Epithelial cell of prostate (primary cell): ENCODE data around the gene WTIP.
"Not testable (repeated sequence)": the region's sequence is repeated elsewhere in the genome, so short reads cannot be mapped to it uniquely, and the experiment has no call there.

Source experiments
- DNase-seq: peaks from one replicate; pipeline ENCODE4 v3.0.0-alpha.2; 2011; ENCODE audit warnings: low read depth, low spot score
- H3K27ac ChIP-seq: fragments of 450-650 bp; 2 replicates; pipeline ENCODE4 v1.5.1; 2017; ENCODE audit warnings: mild to moderate bottlenecking

The WTIP gene

GRCh38 chr19:34480971-34481841, at the start of gene WTIP:
Gene WTIP, plus strand, starts transcription at chr19:34481758. Its CDS starts 217 bp downstream, at chr19:34481975.
- H3K27ac ChIP-seq, result peak within 1 kb of the TSS; percentile 32
- DNase-seq, result no peak

- no peak overlapping the region for H3K27ac ChIP-seq
- no peak for DNase-seq
Measured at GRCh38 chr19:34432797-34433196, 48.8 kb upstream of the WTIP start.

GRCh38 chr19:34436716-34437115, 44.8 kb upstream of the WTIP start:
- DNase-seq, result no peak
- H3K27ac ChIP-seq, result no peak overlapping the region

DNA sequence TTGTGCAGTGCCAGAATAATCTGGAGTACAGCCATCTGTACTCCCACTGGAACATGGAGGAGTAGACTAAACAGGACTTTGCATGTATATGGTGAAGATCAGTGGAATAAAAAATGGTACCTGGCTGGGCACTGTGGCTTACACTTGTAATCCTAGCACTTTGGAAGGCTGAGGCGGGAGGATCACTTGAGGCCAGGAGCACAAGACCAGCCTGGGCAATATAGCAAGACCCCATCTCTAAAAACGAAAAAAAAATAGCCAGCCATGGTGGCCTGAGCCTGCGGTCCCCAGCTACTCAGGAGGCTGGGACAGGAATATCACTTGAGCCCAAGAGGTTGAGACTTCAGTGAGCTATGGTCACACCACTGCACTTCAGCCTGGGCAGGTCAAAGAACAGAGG, 33.4 kb upstream of the WTIP start:
- no peak overlapping the region for H3K27ac ChIP-seq
- no peak for DNase-seq

DNA sequence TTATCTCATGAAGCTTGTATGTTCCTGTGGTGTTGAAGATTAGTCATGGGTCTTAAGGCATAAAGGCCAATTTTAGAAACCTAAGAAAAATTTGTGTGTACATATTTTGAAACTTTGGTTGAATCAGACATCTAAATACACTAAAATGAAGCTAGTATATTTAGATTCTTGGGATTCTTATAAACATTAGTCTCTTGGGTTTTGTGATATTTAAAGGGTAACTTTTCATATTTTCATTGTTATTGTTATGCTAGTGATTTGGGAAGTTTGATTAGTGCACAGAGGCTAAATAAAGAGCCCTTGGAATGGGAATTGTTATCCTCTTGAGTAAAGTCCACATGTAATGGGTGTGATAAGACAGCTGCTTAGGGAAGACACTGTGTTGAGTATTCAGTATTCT, 28.8 kb upstream of the WTIP start:
- no peak overlapping the region for H3K27ac ChIP-seq
- DNase-seq, result no peak

GRCh38 chr19:34454091-34454490, 27.5 kb upstream of the WTIP start:
- no peak overlapping the region for H3K27ac ChIP-seq
- no peak for DNase-seq

DNA sequence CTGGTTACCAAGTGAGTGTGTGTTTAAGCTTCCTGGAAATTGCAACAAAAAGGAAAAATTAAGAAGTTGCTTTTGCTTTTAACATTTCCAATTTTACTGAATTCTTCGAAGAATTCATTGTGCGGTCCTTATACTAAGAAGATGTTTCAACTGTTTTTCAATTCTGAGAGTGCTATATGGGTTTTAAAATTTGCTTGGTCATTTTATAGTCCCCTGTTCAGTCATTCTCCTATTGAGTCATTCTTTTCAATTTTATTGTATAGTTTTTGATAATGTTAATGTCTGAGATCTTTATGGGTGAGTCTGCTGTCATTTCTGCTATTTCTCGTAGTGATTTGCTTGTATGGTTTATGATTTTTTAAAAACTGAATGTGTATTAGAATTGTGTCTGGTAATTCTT, 26.9 kb upstream of the WTIP start:
- no peak overlapping the region for H3K27ac ChIP-seq
- no peak for DNase-seq

GRCh38 chr19:34455783-34456480, 25.6 kb upstream of the WTIP start:
- DNase-seq, H3K27ac ChIP-seq: not testable (repeated sequence)

DNA sequence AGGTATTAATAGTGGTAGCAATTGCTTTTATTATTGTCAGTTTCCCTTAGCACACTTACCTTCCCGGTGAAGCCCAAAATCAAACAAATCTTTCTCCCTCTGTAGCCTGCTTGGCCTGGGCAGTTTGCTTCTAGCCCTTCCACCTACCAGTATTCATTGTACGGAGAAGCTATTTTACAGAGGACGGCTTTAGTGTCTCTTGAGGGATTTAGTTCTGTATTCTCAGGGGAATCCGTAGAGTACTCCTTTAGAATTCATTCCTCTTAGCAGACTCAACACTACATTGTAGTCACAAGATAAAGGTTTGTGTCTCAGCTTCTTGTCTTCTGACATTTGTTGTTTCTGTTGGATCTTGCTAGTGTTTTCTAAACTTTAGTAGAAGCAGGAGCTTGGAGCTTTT, 24.1 kb upstream of the WTIP start:
- H3K27ac ChIP-seq, result no peak overlapping the region
- DNase-seq, result no peak

DNA sequence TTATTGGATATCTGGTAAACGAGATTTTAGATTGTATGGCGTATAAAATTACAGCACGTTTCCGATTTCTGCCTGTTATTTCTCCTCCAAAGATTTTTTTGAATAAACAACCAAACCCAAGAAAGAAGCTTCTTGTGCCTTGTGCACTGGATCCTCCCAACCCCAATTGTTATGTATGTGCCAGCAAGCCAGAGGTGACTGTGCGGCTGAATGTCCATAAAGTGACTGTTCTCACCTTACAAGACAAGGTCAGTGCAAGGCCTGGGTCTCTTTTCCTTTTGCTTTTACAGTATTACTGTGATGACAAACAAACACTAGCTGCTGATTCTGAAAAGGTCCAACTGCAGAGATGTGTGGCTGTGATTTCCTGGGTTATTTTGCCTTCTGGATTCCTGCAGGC, 22.9 kb upstream of the WTIP start:
- no peak for DNase-seq
- H3K27ac ChIP-seq, result no peak overlapping the region

GRCh38 chr19:34459614-34460013, 21.9 kb upstream of the WTIP start:
- H3K27ac ChIP-seq, result no peak overlapping the region
- DNase-seq, result no peak

DNA sequence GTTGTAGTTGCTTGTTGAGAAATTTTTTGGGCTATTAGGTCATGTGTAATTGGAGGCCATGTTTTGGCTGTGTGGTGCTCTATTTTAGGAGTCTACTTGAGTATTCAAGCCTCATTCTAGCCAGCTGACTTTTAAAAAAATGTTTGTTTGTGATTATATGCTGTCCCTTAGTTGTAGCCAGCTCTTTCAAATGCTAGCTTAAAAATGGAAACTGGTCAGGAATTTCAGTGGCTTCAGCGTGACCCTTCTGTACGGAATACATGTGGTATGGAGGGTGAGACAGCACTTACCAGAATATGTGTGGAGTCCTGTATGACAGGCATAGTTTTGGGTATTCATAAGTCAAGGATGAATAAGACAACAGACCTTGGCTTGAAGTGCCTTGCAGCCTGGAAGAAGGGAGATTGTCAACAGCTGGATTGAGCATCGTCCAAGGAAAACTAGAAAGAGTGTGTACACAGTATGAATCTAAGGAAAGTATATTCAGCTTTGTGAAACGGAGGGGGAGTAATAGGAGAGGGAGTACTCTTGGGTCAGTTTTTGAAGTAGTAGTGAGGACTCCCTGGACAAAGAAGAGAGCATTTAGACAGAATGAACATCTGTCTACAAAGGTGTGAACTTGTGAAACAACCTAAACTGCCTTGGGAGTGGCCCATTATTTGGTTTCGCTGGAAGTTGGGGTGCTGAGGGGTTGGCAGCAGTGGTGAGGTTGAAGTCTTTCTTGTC, 20.0 kb upstream of the WTIP start:
- no peak overlapping the region for H3K27ac ChIP-seq
- no peak for DNase-seq

DNA sequence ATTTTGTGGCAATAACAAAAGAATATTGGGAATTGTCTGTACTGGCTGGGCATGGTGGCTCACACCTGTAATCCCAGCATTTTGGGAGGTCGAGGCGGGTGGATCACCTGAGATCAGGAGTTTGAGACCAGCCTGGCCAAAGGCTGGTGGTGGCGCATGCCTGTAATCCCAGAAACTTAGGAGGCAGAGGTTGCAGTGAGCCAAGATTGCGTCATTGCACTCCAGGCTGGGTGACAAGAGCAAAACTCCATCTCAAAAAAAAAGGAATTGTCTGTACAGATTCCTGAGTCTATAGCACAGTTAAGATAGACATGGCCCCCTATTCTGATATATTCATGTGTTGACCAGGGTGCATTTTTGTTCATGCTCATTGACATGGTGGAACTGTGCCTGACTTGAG, 16.8 kb upstream of the WTIP start:
- not testable (repeated sequence) for H3K27ac ChIP-seq, DNase-seq

DNA sequence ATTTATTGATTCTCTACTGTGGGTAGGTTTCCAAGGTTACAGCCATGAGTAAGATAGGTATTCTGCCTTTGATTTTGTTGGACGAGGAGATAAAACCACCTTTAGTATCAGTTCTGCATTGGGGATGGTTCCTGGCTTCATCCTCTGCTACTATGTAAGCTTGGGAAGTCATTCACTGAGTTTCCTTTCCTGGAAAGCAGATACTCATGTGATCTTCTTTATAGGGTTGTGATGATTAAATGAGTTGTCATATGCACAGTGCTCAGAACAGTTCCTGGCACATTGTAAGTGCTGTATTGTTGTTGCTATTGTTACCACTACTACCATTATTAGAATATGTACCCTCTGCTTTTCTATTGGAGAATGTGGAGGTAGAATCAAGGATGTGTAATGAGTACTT, 13.1 kb upstream of the WTIP start:
- DNase-seq, result no peak

DNA sequence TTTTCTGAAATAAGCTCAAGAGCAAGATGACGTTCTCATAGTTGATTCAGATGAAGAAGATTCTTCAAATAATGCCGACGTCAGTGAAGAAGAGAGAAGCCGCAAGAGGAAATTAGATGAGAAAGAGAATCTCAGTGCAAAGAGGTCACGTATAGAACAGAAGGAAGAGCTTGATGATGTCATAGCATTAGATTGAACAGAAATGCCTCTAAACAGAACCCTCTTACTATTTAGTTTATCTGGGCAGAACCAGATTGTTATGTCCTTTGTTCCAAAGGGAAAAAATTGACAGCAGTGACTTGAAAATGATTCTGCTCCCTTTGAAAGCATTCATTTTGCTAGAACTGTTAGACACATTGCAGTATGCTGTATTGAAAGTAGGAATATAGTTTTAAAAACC, 12.5 kb upstream of the WTIP start:
- DNase-seq, H3K27ac ChIP-seq: not testable (repeated sequence)

More for the DNA sequence above, 13.1 kb upstream of the WTIP start:
- H3K27ac ChIP-seq, result no peak overlapping the region

DNA sequence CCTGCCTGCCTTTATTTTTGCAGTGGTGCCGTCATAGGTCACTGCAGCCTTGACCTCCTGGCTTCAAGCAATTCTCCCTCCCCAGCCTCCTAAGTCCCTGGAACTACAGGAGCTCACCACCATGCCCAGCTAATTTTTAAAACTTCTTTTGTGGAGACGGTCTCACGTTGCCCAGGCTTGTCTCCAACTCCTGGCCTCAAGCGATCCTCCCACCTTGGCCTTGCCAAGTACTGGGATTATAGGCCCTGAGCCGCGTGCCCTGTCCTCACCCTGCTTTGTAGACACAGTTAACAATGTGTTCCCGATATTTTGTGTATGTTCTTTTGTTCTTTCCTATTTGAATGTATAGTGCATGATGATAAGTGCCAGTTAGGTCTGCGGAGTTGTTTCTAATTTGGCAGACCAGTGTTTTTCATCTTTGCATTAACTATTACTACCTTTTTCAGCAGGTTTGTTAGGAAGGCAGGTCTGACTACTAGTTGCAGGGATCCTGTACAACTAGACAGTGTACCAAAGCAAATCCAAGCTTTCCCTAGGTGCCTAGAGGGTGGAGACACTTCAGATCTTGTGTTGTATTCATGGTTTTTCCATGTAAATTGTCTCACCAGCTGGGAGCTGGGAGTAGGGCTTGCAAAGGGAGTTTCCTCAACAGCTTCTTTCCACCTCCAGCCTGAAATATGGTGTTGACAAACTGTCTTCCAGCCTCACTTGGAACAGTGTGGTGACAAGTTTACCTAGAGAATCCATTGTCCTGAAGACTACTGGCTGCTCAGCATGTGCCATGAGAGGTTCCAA, 9.5 kb upstream of the WTIP start:
- DNase-seq, result no peak
- H3K27ac ChIP-seq, result no peak overlapping the region

DNA sequence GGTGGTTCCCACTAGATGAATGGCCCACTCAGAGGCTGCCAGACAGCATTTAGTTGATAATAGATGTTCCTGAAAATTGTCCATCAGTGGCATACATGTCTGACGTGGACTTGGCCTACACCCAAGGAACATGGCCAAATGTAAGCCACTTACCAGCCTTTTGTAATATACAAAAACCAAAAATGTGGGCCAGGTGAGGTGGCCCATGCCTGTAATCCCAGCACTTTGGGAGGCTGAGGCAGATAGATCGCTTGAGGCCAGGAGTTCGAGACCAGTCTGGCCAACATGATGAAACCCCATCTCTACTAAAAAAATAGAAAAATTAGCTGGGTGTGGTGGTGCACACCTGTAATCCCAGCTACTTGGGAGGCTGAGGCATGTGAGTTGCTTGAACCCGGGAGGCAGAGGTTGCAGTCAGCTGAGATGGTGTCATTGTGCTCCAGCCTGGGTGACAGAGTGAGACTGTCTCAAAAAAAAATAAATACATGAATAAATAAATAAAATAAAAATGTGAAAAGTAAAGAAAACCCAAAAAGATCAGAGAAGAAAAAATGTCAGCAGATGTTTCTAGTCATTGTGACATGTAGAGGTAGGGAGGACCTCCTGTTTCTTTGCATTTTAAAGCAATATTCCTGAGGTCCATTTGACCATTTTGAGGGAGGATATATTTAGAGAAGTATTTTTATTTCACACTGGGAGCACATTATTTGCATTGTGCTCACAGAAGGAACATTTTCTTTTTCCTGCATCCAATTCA, 7.1 kb upstream of the WTIP start:
- no peak overlapping the region for H3K27ac ChIP-seq

GRCh38 chr19:34475026-34475974, 6.3 kb upstream of the WTIP start:
- no peak for DNase-seq

More for the DNA sequence above, 7.1 kb upstream of the WTIP start:
- DNase-seq, result no peak

More at GRCh38 chr19:34475026-34475974, 6.3 kb upstream of the WTIP start:
- H3K27ac ChIP-seq, result no peak overlapping the region
